NCI-H524 treated with DMSO at 0.1 percent for 48 hours (cell line): ENCODE data around the gene IL1RAPL2.
"Not testable (repeated sequence)": the region's sequence is repeated elsewhere in the genome, so short reads cannot be mapped to it uniquely, and the experiment has no call there.

Experiments
- DNase-seq: peaks from one replicate; lab custom pipeline; 2025; lab: John Stamatoyannopoulos, UW

The IL1RAPL2 gene

GRCh38 chrX:105805655-105806054 lies 1239.7 kb downstream of the IL1RAPL2 start:
- not testable (repeated sequence) for DNase-seq

GRCh38 chrX:105816517-105816916 lies 1250.5 kb downstream of the IL1RAPL2 start:
- no peak for DNase-seq
